ENCODE data around the gene HOATZ.

GRCh38 chr11:111476366-111476765 is 38.2 kb upstream of the HOATZ start:
- no peak for TF ChIP-seq EP300 (IDR thresholded peaks at IDR 0.05; ENCODE audit: borderline replicate concordance in 1 of 2, low read depth in 1 of 2, low read length in 1 of 2)
- TF ChIP-seq EZH2phosphoT487 (IDR thresholded peaks at IDR 0.05; ENCODE audit: borderline replicate concordance, low read depth): no peak
- no peak for TF ChIP-seq RAD21 (IDR thresholded peaks at IDR 0.05; ENCODE audit: low read length)

Data from SK-N-SH (cell line).